ENCODE measurements around the gene FBXL12. TPM values are rescaled to one million over a fixed set of nuclear protein-coding genes. Genes with fewer than 3 reads are reported as not detected.

The FBXL12 gene
- total and polyA plus RNA-seq, 2 of the 4 experiments (the other 2 are of a cell fraction): 8.1 to 42.6 TPM

DNA sequence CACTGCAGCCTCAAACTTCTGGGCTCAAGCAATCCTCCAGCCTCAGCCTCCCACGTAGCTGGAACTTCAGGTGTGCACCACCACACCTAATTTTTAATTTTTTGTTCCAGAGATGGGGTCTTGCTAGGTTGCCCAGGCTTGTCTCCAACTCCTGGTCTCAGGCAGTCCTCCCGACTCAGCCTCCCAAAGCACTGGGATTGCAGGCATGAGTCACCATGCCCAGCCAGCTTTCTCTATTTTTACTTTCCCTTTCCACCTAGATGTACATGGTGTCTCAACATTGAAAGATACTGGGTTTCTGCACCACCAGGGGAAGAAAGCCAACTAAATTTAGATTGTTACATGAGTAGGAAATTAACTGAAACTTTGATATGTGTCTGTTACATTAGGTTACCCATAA lies 36.5 kb downstream of the FBXL12 start:
- WGBS, 2 experiments (ENCODE audit: extremely low coverage in 2 of 2, insufficient read length in 1 of 2): no CpG with 5 or more reads among the region's 2 CpGs
- Histone ChIP-seq H4K5ac (ENCODE audit: low read depth, low read length) (no peak overlapping the region), H3K4ac (ENCODE audit: low read depth, low read length) (no peak overlapping the region), H3K27ac (ENCODE audit: insufficient read depth, low read length) (no peak overlapping the region), H3K4me1 (ENCODE audit: control insufficient read depth, insufficient read depth, low read length) (peaks cover 6% of the 10 kb centered on the region), H3K36me3 (ENCODE audit: control insufficient read depth, insufficient read depth, low read length) (no peaks in the 10 kb centered on the region), H3K4me2 (ENCODE audit: low read depth, low read length) (no peak overlapping the region), H2BK20ac (ENCODE audit: low read depth, low read length) (no peak overlapping the region), H3K9me3 (ENCODE audit: control insufficient read depth, insufficient read depth, low read length) (0 out of 2 replicates have a peak, but pooled peaks cover 1% of the 10 kb centered on the region), H3K79me1 (ENCODE audit: low read depth in 1 of 2, low read length in 2 of 2) (peaks cover 12 to 25% of the 10 kb centered on the region in 2 experiments), H3K23ac (ENCODE audit: low read depth, low read length) (no peak overlapping the region), H2AK5ac (ENCODE audit: low read depth, low read length) (no peak overlapping the region), H2AFZ (replicated peaks; ENCODE audit: low read length, poor library complexity) (no peak overlapping the region), H2AK9ac (replicated peaks; ENCODE audit: low read depth, low read length, poor library complexity) (no peak overlapping the region), H3K4me3 (ENCODE audit: insufficient read depth, low read depth, low read length) (no peak overlapping the region), H3K9me1 (ENCODE audit: insufficient read depth, low read length) (no peaks in the 10 kb centered on the region), H3K9ac (ENCODE audit: low read depth, low read length) (no peak overlapping the region), H4K20me1 (ENCODE audit: insufficient read depth, low read length) (no peaks in the 10 kb centered on the region), H4K91ac (ENCODE audit: insufficient read depth, low read depth, low read length) (no peak overlapping the region), H3K56ac (ENCODE audit: extremely low read depth, insufficient read depth, low read length) (no peak overlapping the region), H2BK120ac (ENCODE audit: low read depth, low read length) (no peak overlapping the region), H2BK15ac (ENCODE audit: low read depth, low read length) (no peak overlapping the region), H3K18ac (ENCODE audit: low read depth, low read length) (no peak overlapping the region), H3K14ac (replicated peaks; ENCODE audit: low read depth, low read length) (no peak overlapping the region), H2BK5ac (ENCODE audit: low read depth, low read length, poor library complexity, severe bottlenecking) (no peak overlapping the region), H4K8ac (ENCODE audit: low read depth in 2 of 2, low read length in 2 of 2) (no peak overlapping the region), H3K27me3 (ENCODE audit: control insufficient read depth, insufficient read depth, low read length) (no peaks in the 10 kb centered on the region)
- no peak for ATAC-seq (ENCODE audit: low read depth)
- intact Hi-C loops (cut with micrococcal nuclease): no loop called here
- in situ Hi-C loops (cut with MboI; ENCODE audit: low sequenced_read_pairs): no loop called here
- TF ChIP-seq CHD1 (IDR thresholded peaks at IDR 0.05; ENCODE audit: low read depth, low read length) (no peak), BHLHE40 (IDR thresholded peaks at IDR 0.05; ENCODE audit: low read depth, low read length) (no peak), MAFK (IDR thresholded peaks at IDR 0.05; ENCODE audit: low read depth, low read length) (no peak), CEBPB (IDR thresholded peaks at IDR 0.05; ENCODE audit: low read depth, low read length) (no peak), MAZ (IDR thresholded peaks at IDR 0.05; ENCODE audit: borderline replicate concordance, low read depth, low read length) (no peak), NFE2L2 (IDR thresholded peaks at IDR 0.05; ENCODE audit: low read depth, low read length) (no peak), MXI1 (IDR thresholded peaks at IDR 0.05; ENCODE audit: borderline replicate concordance, low read depth, low read length) (no peak), CTCF (conservative IDR thresholded peaks at IDR 0.05; ENCODE audit: low read depth, low read length) (no peak), RAD21 (IDR thresholded peaks at IDR 0.05; ENCODE audit: low read length) (no peak), SMC3 (IDR thresholded peaks at IDR 0.05; ENCODE audit: low read depth, low read length) (no peak), RFX5 (IDR thresholded peaks at IDR 0.05; ENCODE audit: low read depth, low read length) (no peak), FOS (IDR thresholded peaks at IDR 0.05; ENCODE audit: low read depth, low read length) (no peak), RCOR1 (IDR thresholded peaks at IDR 0.05; ENCODE audit: insufficient replicate concordance, low read length) (no peak), POLR2A (IDR thresholded peaks at IDR 0.05; ENCODE audit: low read depth, low read length) (no peak)
- TF ChIP-seq, protein P1, sequence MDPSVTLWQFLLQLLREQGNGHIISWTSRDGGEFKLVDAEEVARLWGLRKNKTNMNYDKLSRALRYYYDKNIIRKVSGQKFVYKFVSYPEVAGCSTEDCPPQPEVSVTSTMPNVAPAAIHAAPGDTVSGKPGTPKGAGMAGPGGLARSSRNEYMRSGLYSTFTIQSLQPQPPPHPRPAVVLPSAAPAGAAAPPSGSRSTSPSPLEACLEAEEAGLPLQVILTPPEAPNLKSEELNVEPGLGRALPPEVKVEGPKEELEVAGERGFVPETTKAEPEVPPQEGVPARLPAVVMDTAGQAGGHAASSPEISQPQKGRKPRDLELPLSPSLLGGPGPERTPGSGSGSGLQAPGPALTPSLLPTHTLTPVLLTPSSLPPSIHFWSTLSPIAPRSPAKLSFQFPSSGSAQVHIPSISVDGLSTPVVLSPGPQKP (IDR thresholded peaks at IDR 0.05; ENCODE audit: borderline replicate concordance, low read depth, low read length): no peak
- TF ChIP-seq, protein P2, sequence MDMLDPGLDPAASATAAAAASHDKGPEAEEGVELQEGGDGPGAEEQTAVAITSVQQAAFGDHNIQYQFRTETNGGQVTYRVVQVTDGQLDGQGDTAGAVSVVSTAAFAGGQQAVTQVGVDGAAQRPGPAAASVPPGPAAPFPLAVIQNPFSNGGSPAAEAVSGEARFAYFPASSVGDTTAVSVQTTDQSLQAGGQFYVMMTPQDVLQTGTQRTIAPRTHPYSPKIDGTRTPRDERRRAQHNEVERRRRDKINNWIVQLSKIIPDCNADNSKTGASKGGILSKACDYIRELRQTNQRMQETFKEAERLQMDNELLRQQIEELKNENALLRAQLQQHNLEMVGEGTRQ (IDR thresholded peaks at IDR 0.05; ENCODE audit: low read depth, low read length): no peak
- dilution Hi-C loops (cut with HindIII; ENCODE audit: low sequenced_read_pairs, unreplicated experiment): no loop called here
- no TSS peak for BruUV-seq (replicated peaks)
- no peak for DNase-seq
- ChIA-PET CTCF (no interaction called here), POLR2A (ENCODE audit: unreplicated experiment) (interaction anchor here (0.5 kb wide), 1 partner anchor 1216 kb away, joined by 3 read pairs; no protein-coding TSS in a partner anchor)
